ENCODE measurements around the gene EXOC4. TPM values are rescaled to one million over a fixed set of nuclear protein-coding genes. Genes with fewer than 3 reads are reported as not detected.

EXOC4 gene
- total RNA-seq, 4 donors from 2014 or later: 52.4 to 82.2 (median 67.0) TPM

- H3K4me3 ChIP-seq (ENCODE audit: low read depth, poor library complexity, severe bottlenecking): no peak overlapping the region
- no peak for TF ChIP-seq CTCF (IDR thresholded peaks at IDR 0.05)
- TF ChIP-seq POLR2A (IDR thresholded peaks at IDR 0.05): no peak
- DNase-seq (ENCODE audit: low spot score in 2 of 2): no peak
- 92 to 93% methylated on average over 2 of the region's 2 CpGs for WGBS, 2 donors
- intact Hi-C loops (cut with DNase I; ENCODE audit: low total_unique reads): no loop called here
These were observed 47.2 kb downstream of the EXOC4 start for GRCh38 chr7:133300088-133300487.

GRCh38 chr7:133300811-133301210 is 47.9 kb downstream of the EXOC4 start:
- H3K4me3 ChIP-seq (ENCODE audit: low read depth, poor library complexity, severe bottlenecking): no peak overlapping the region
- WGBS, 2 donors: 75 to 82% methylated on average over 5 of the region's 5 CpGs
- TF ChIP-seq CTCF (IDR thresholded peaks at IDR 0.05): no peak
- no peak for TF ChIP-seq POLR2A (IDR thresholded peaks at IDR 0.05)
- intact Hi-C loops (cut with DNase I; ENCODE audit: low total_unique reads): no loop called here
- DNase-seq (ENCODE audit: low spot score in 2 of 2): no peak

GRCh38 chr7:133301444-133301843 is 48.6 kb downstream of the EXOC4 start:
- intact Hi-C loops (cut with DNase I; ENCODE audit: low total_unique reads): no loop called here
- 32 to 33% methylated on average over 2 of the region's 2 CpGs for WGBS, 2 donors

GRCh38 chr7:133303372-133303771 is 50.5 kb downstream of the EXOC4 start:
- intact Hi-C loops (cut with DNase I; ENCODE audit: low total_unique reads): no loop called here
- no peak overlapping the region for H3K4me3 ChIP-seq (ENCODE audit: low read depth, poor library complexity, severe bottlenecking)
- WGBS, 2 donors: 93 to 100% methylated on average over 1 of the region's 1 CpG
- no peak for TF ChIP-seq POLR2A (IDR thresholded peaks at IDR 0.05)
- no peak for TF ChIP-seq CTCF (IDR thresholded peaks at IDR 0.05)
- no peak for DNase-seq (ENCODE audit: low spot score in 2 of 2)

More at GRCh38 chr7:133301444-133301843, 48.6 kb downstream of the EXOC4 start:
- H3K4me3 ChIP-seq (ENCODE audit: low read depth, poor library complexity, severe bottlenecking): no peak overlapping the region
- TF ChIP-seq POLR2A (IDR thresholded peaks at IDR 0.05): no peak
- TF ChIP-seq CTCF (IDR thresholded peaks at IDR 0.05): no peak
- no peak for DNase-seq (ENCODE audit: low spot score in 2 of 2)

DNA sequence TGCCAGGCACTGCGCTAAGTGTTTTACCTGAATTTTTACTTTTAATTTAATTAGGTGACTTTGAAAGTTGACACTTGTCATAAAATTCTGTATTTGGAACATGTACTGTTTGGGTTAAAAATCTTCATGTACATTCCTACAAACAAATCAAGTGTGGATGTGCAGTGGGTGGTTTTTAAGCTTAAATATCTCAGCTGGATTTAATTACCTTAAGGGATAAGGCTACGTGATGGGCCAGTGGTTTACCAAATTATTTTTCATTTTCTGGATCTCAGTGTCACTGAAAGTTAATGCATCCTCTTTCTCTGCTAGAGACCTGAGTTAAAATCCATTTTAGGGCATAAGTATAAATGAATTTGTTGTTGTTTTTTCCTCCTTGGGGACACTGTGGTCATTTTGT is 51.1 kb downstream of the EXOC4 start:
- no peak overlapping the region for H3K4me3 ChIP-seq (ENCODE audit: low read depth, poor library complexity, severe bottlenecking)
- intact Hi-C loops (cut with DNase I; ENCODE audit: low total_unique reads): no loop called here
- WGBS, 2 donors: 81 to 83% methylated on average over 2 of the region's 2 CpGs
- TF ChIP-seq CTCF (IDR thresholded peaks at IDR 0.05): no peak
- TF ChIP-seq POLR2A (IDR thresholded peaks at IDR 0.05): no peak
- DNase-seq (ENCODE audit: low spot score in 2 of 2): no peak

GRCh38 chr7:133309333-133309732 is 56.5 kb downstream of the EXOC4 start:
- TF ChIP-seq CTCF (IDR thresholded peaks at IDR 0.05) (no peak), POLR2A (IDR thresholded peaks at IDR 0.05) (no peak)
- intact Hi-C loops (cut with DNase I; ENCODE audit: low total_unique reads): no loop called here
- WGBS, 2 donors: 98% methylated on average over 6 of the region's 6 CpGs

More at GRCh38 chr7:133309333-133309732, 56.5 kb downstream of the EXOC4 start:
- no peak for DNase-seq (ENCODE audit: low spot score in 2 of 2)
- H3K4me3 ChIP-seq (ENCODE audit: low read depth, poor library complexity, severe bottlenecking): no peak overlapping the region

Measured in lower leg skin (tissue), 4 donors.